SKM-1 treated with dmso at 0.1 percent for 144 hours (cell line): ENCODE measurements around the gene KSR1.
A peak's percentile ranks its signal among the peaks of the same experiment; 100 is the strongest.

Experiments
- DNase-seq: peaks from one replicate; lab custom pipeline; 2025; ENCODE audit not compliant: unreplicated experiment; lab: John Stamatoyannopoulos, UW

KSR1 gene

GRCh38 chr17:27471321-27472269 is 15.3 kb downstream of the KSR1 start:
- no peak for DNase-seq

GRCh38 chr17:27473190-27473747 is 17.0 kb downstream of the KSR1 start:
- no peak for DNase-seq

- peak; percentile 80 for DNase-seq
Measured at GRCh38 chr17:27473748-27474609, 17.7 kb downstream of the KSR1 start.

GRCh38 chr17:27475070-27475673 is 18.9 kb downstream of the KSR1 start:
- no peak for DNase-seq

GRCh38 chr17:27475981-27476895 is 20.0 kb downstream of the KSR1 start:
- DNase-seq: no peak

GRCh38 chr17:27477050-27477888 is 21.0 kb downstream of the KSR1 start:
- DNase-seq: no peak

- DNase-seq: no peak
Measured at GRCh38 chr17:27477971-27478684, 21.9 kb downstream of the KSR1 start.

- no peak for DNase-seq
Measured at GRCh38 chr17:27478901-27479538, 22.8 kb downstream of the KSR1 start.

- no peak for DNase-seq
Measured at GRCh38 chr17:27479838-27480237, 23.6 kb downstream of the KSR1 start.

- no peak for DNase-seq
Measured at GRCh38 chr17:27480699-27481098, 24.5 kb downstream of the KSR1 start.

GRCh38 chr17:27481327-27481726 is 25.1 kb downstream of the KSR1 start:
- no peak for DNase-seq

- DNase-seq: no peak
Measured at GRCh38 chr17:27485125-27485524, 28.9 kb downstream of the KSR1 start.

GRCh38 chr17:27485716-27486495 is 29.7 kb downstream of the KSR1 start:
- DNase-seq: no peak

- no peak for DNase-seq
Measured at GRCh38 chr17:27486741-27487140, 30.5 kb downstream of the KSR1 start.

GRCh38 chr17:27488231-27488630 is 32.0 kb downstream of the KSR1 start:
- no peak for DNase-seq

GRCh38 chr17:27489045-27489715 is 32.9 kb downstream of the KSR1 start:
- DNase-seq: peak; percentile 49

- DNase-seq: no peak
Measured at GRCh38 chr17:27490391-27490790, 34.1 kb downstream of the KSR1 start.
